Renal cortex interstitium (tissue), 11 donors: ENCODE data around the gene TMIGD1. TPM values are rescaled to one million over a fixed set of nuclear protein-coding genes. Genes with fewer than 3 reads are reported as not detected.

Source experiments
- DNase-seq, 11 donors: peaks; one replicate each; pipeline ENCODE4 v3.0.0-alpha.2; 2013; ENCODE audit warnings: low read depth in 9 of 11, low spot score in 4 of 11; ENCODE audit errors: extremely low read depth in 1 of 11
- polyA plus RNA-seq, 3 donors: library from polyadenylated mRNA; unstranded; fragments of 120-200 nt; gene quantifications; one replicate each; pipeline ENCODE4 v1.2.1, GENCODE V29; 2013; ENCODE audit not compliant: insufficient read length in 3 of 3

TMIGD1 gene
- polyA plus RNA-seq, 3 donors: 0.56 to 0.64 (median 0.59) TPM

- DNase-seq: no peak
Observed at GRCh38 chr17:30339086-30339485, 5.2 kb upstream of the TMIGD1 start.

GRCh38 chr17:30337393-30337999 lies 3.6 kb upstream of the TMIGD1 start:
- DNase-seq: no peak

GRCh38 chr17:30336369-30337171 lies 2.7 kb upstream of the TMIGD1 start:
- peak in 2 of 11 donors; percentile 26 to 28 for DNase-seq

- DNase-seq: no peak
Observed at GRCh38 chr17:30334421-30334820, 564 bp upstream of the TMIGD1 start.

- no peak for DNase-seq
Observed at GRCh38 chr17:30332057-30332542, 1.8 kb downstream of the TMIGD1 start.

GRCh38 chr17:30326809-30327208 lies 7.0 kb downstream of the TMIGD1 start:
- no peak for DNase-seq

- DNase-seq: no peak
Observed at GRCh38 chr17:30324723-30325122, 9.1 kb downstream of the TMIGD1 start.

GRCh38 chr17:30323895-30324319 lies 9.9 kb downstream of the TMIGD1 start:
- no peak for DNase-seq

- DNase-seq: peak in 3 of 11 donors; percentile 33 to 47 (median 46)
Observed at GRCh38 chr17:30323262-30323894, 10.5 kb downstream of the TMIGD1 start.

- DNase-seq: no peak
Observed at GRCh38 chr17:30321314-30321713, 12.5 kb downstream of the TMIGD1 start.

- DNase-seq: no peak
Observed at GRCh38 chr17:30318155-30318554, 15.7 kb downstream of the TMIGD1 start.

- DNase-seq: no peak
Observed at GRCh38 chr17:30316736-30317135, 17.1 kb downstream of the TMIGD1 start.

- DNase-seq: no peak
Observed at GRCh38 chr17:30315106-30315505, 18.8 kb downstream of the TMIGD1 start.

- no peak for DNase-seq
Observed at GRCh38 chr17:30314474-30314873, 19.4 kb downstream of the TMIGD1 start.

- no peak for DNase-seq
Observed at GRCh38 chr17:30312226-30312625, 21.6 kb downstream of the TMIGD1 start.

- DNase-seq: no peak
Observed at GRCh38 chr17:30310562-30310961, 23.3 kb downstream of the TMIGD1 start.

- no peak for DNase-seq
Observed at GRCh38 chr17:30309591-30309990, 24.3 kb downstream of the TMIGD1 start.

- DNase-seq: no peak
Observed at GRCh38 chr17:30308406-30308805, 25.5 kb downstream of the TMIGD1 start.

GRCh38 chr17:30304778-30305177 lies 29.1 kb downstream of the TMIGD1 start:
- DNase-seq: no peak

GRCh38 chr17:30302241-30302640 lies 31.6 kb downstream of the TMIGD1 start:
- no peak for DNase-seq
